Tracheal epithelial cell (primary cell): ENCODE results near the gene OR52E6. TPM values are rescaled to one million over a fixed set of nuclear protein-coding genes. Genes with fewer than 3 reads are reported as not detected.

ENCODE experiments used
- total RNA-seq: library from RNA; depleted of rRNA; stranded (reverse); fragments of >200 nt; gene quantifications from 2 replicates; pipeline ENCODE4 v1.2.1, GENCODE V29; 2014

The OR52E6 gene
- total RNA-seq, result not detected in 2 replicates

DNA sequence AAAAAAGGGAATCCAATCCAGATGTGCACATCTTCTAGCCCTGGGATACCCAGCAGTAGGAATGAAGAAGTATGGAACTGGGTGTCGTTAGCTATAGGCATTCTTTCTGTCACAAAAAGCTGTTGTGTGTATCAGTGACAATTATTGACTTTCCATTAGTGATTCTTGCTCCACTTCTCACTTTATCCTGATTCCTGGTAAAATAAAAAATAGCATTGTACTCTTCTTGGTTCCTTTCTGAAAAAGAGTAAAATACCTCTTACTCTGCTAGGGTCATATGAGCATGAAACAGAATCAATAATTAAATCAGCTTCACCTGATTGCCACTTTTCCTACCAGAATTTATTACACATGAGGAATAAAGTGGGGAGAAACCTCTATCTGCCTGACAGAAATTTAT, at the start of gene OR52E6:
TSS of gene OR52E6 (minus strand) at position 101 of the 400 bp plus-strand sequence. CDS start at position 101, 0 bp downstream.

DNA sequence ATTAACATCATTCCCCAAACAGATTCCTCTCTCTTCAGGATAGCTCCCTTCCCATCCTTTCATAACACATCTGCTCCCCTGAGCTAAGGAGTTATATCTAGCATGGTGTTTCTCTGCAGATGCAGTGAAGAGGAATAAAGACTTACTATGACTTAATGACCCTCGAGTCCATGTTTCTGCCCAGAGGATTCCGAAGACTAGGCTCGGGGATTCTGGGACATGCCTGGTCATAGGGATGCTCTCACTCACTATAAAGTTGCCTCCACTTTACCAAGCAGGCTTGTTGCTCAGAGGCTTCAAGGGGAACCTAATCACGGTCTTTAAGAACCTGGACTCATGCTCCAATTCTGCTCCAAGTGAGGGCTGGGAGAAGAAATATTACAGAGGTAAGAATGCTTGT, 38.6 kb upstream of the OR52E6 start, which contains the start of gene OR52E4:
TSS of gene OR52E4 (plus strand) at position 301 of the 400 bp plus-strand sequence. CDS start 3,664 bp downstream, outside the sequence.

DNA sequence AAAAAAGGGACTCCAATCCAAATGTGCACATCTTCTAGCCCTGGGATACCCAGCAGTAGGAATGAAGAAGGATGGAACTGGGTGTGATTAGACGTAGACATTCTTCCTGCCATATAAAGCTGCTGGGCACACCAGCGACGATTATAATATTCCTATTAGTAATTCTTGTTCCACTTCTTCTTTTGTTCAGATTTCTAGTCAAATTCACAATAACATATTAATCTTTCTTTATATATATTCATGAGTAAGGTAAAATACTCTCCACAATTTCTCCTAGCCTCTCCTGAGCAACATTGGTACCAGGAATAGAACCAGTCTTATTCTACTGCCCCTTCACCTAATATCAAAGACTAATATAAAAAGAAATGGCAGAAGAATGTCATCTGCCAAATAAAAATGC, 15.9 kb upstream of the OR52E6 start, which contains the start of gene OR52E8:
TSS of gene OR52E8 (minus strand) at position 101 of the 400 bp plus-strand sequence. CDS start at position 101, 0 bp downstream.

DNA sequence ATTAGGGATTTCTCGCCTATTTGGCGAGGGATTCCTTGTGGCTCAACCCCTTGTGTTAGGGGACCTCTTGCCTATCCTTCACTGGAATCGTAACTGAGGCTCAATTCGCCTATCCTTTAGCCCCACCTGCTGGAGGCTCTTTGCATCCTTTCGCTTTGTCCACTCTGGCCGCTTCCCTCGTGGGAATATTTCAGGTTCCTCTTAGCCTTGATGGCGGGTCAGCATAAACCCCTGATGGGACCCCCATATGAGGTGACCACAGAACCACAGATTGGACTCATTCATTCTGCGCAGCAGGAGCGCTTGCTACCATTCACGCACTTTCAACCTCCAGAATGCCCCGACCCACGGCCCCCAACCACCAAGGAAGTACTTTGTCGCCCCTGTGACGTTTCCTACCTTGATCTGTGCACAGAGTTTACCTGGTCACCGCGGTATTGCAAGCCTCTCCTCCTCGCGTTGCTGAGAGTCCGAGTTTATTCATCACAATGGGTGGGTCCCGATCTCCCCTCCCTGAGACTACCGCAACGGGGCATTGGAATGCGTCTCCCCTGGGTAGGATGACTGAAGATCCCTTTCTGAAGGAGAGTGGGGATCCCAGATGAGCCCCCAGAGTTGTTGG, 33.1 kb downstream of the OR52E6 start, which contains the start of gene OR52N2:
TSS of gene OR52N2 (plus strand) at position 425 of the 622 bp plus-strand sequence. CDS start 11,412 bp downstream, outside the sequence.

DNA sequence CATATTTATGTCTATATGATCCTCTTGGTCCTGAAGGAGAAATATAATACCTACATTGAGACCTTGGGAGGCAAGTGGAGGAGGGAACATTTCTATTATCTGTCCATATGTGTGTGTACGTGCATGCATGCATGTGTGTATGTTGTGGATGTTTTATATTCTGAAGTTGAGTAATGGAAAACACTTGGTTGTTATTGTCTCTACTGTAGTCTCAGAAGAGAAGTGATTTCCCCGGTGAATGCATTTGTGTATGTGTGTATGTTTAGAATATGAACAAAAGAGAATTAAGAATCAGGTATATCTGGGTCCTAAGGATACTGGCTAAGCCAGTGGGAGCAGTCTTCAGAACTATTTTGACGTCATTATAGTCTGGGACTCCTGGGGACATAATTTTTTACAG, 50.5 kb downstream of the OR52E6 start, which contains the start of gene OR52N1:
TSS of gene OR52N1 (minus strand) at position 101 of the 400 bp plus-strand sequence. CDS start 2,449 bp downstream, outside the sequence.

Other genes starting within 250 kb of the OR52E6 start
- 3.0 and 3.1 TPM in 2 replicates for gene TRIM6, start 245.3 kb downstream of the OR52E6 start, total RNA-seq
- gene TRIM34, start 216.9 kb downstream of the OR52E6 start, total RNA-seq, result 3.4 and 9.6 TPM in 2 replicates
- gene TRIM5, start 156.8 kb downstream of the OR52E6 start, total RNA-seq, result 32.2 and 39.0 TPM in 2 replicates
- 24.5 and 58.8 TPM in 2 replicates for gene TRIM22, start 152.1 kb downstream of the OR52E6 start, total RNA-seq
- gene OR56B1, start 105.4 kb downstream of the OR52E6 start, total RNA-seq, result not detected in 2 replicates
- gene OR52N4, start 87.7 kb downstream of the OR52E6 start, total RNA-seq, result not detected in 2 replicates
- not detected in 2 replicates for gene OR52N5, start 58.5 kb downstream of the OR52E6 start, total RNA-seq
- gene OR52N1, start 50.6 kb downstream of the OR52E6 start, total RNA-seq, result not detected in 2 replicates
- not detected in 2 replicates for gene OR52N2, start 33.0 kb downstream of the OR52E6 start, total RNA-seq
- gene OR52E8, start 15.8 kb upstream of the OR52E6 start, total RNA-seq, result not detected in 2 replicates
- gene OR52E4, start 38.7 kb upstream of the OR52E6 start, total RNA-seq, result not detected in 2 replicates
- gene OR52E5, start 51.3 kb upstream of the OR52E6 start, total RNA-seq, result not detected in 2 replicates
- not detected in 2 replicates for gene OR56A3, start 100.4 kb upstream of the OR52E6 start, total RNA-seq
- gene OR56A5, start 126.6 kb upstream of the OR52E6 start, total RNA-seq, result not detected in 2 replicates
- not detected in 2 replicates for gene OR52L1, start 145.1 kb upstream of the OR52E6 start, total RNA-seq
- gene OR56A4, start 165.0 kb upstream of the OR52E6 start, total RNA-seq, result not detected in 2 replicates
- gene OR56A1, start 188.9 kb upstream of the OR52E6 start, total RNA-seq, result not detected in 2 replicates